K562 (cell line): Measurements from ENCODE around the gene HBM. TPM values are rescaled to one million over a fixed set of nuclear protein-coding genes. Genes with fewer than 3 reads are reported as not detected.

Source experiments
- AFF1 ChIP-seq, 2 experiments: fragments of 450-650 bp; IDR thresholded peaks; 2 replicates each; pipeline ENCODE4 v1.6.1; 2018; ENCODE audit warnings: mild to moderate bottlenecking in 2 of 2, low read depth in 1 of 2; ENCODE audit not compliant: partially characterized antibody in 2 of 2
- FOXA3 ChIP-seq, 2 experiments: fragments of 450-650 bp in 1 of 2; sonication (generic) in 1 of 2; formaldehyde crosslinking; IDR thresholded peaks in 1 of 2; conservative IDR thresholded peaks in 1 of 2; 2 replicates each; pipeline versions ENCODE4 v1.4.0 to v1.8.0; 2020 to 2022; ENCODE audit warnings: mild to moderate bottlenecking in 2 of 2, missing genetic modification reagents in 1 of 2
- KDM1A ChIP-seq, 2 experiments: fragments of 450-650 bp; IDR thresholded peaks; 2 replicates each; pipeline ENCODE4 v1.6.1; 2016; ENCODE audit warnings: mild to moderate bottlenecking in 2 of 2
- SMARCE1 ChIP-seq: fragments of 450-650 bp; IDR thresholded peaks from 2 replicates; pipeline ENCODE4 v1.7.1; 2016; ENCODE audit warnings: mild to moderate bottlenecking
- TGIF2 ChIP-seq: sonication (generic); formaldehyde crosslinking; IDR thresholded peaks from 2 replicates; pipeline ENCODE4 v1.8.1; 2022; ENCODE audit warnings: mild to moderate bottlenecking, missing genetic modification reagents, moderate library complexity
- polyA plus RNA-seq, 8 experiments: library from polyadenylated mRNA; depleted of rRNA in 4 of 8; stranded (reverse) in 5 of 8; unstranded in 3 of 8; fragments of >200 nt; fragmentation: Nextera tagmentation in 2 of 8; fragmentation: Illumina TruSeq in 1 of 8; extraction: Ambion mirVana in 2 of 8; extraction: Trizol in 1 of 8; gene quantifications; 2 replicates each; pipeline versions ENCODE4 v1.2.1 to v1.2.3, GENCODE V29; 2011 to 2014; ENCODE audit warnings: inconsistent platforms in 1 of 8, missing spikeins in 1 of 8
- total RNA-seq, 7 experiments: library from RNA; depleted of rRNA in 6 of 7; stranded (reverse); fragments of >200 nt in 6 of 7; fragmentation: Illumina TruSeq in 2 of 7; extraction: Trizol in 2 of 7; gene quantifications; 2 replicates each; pipeline versions ENCODE4 v1.2.1 to v1.2.3, GENCODE V29; 2011 to 2021; ENCODE audit warnings: low replicate concordance in 1 of 7
- TF ChIP-seq, protein P1 (sequence below): fragments of 250-450 bp; sonication (Bioruptor Pico); IDR thresholded peaks from 2 replicates; pipeline ENCODE4 v1.4.0; 2020; ENCODE audit warnings: borderline replicate concordance
- TF ChIP-seq, protein P2 (sequence below): sonication (generic); formaldehyde crosslinking; IDR thresholded peaks from 2 replicates; pipeline ENCODE4 v1.8.0; 2023; ENCODE audit warnings: missing genetic modification reagents, mild to moderate bottlenecking, borderline replicate concordance

HBM gene
- total and polyA plus RNA-seq, 9 of the 15 experiments (the other 6 are each of a cell fraction or from before 2014, with no cell fraction given): not detected

- no peak for TF ChIP-seq AFF1 (IDR thresholded peaks at IDR 0.05; ENCODE audit: low read depth in 1 of 2, partially characterized antibody in 2 of 2)
- no peak for TF ChIP-seq TGIF2 (CRISPR knock-in tag)
- no peak for TF ChIP-seq SMARCE1
- no peak for TF ChIP-seq KDM1A (IDR thresholded peaks at IDR 0.05)
- no peak for TF ChIP-seq FOXA3 (CRISPR knock-in tag; conservative IDR thresholded peaks at IDR 0.05 in 1 of 2, IDR thresholded peaks at IDR 0.05 in 1 of 2)
- TF ChIP-seq, protein P1, sequence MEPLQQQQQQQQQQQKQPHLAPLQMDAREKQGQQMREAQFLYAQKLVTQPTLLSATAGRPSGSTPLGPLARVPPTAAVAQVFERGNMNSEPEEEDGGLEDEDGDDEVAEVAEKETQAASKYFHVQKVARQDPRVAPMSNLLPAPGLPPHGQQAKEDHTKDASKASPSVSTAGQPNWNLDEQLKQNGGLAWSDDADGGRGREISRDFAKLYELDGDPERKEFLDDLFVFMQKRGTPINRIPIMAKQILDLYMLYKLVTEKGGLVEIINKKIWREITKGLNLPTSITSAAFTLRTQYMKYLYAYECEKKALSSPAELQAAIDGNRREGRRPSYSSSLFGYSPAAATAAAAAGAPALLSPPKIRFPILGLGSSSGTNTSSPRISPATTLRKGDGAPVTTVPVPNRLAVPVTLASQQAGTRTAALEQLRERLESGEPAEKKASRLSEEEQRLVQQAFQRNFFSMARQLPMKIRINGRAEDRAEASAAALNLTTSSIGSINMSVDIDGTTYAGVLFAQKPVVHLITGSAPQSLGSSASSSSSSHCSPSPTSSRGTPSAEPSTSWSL (CRISPR knock-in tag): no peak
- TF ChIP-seq, protein P2, sequence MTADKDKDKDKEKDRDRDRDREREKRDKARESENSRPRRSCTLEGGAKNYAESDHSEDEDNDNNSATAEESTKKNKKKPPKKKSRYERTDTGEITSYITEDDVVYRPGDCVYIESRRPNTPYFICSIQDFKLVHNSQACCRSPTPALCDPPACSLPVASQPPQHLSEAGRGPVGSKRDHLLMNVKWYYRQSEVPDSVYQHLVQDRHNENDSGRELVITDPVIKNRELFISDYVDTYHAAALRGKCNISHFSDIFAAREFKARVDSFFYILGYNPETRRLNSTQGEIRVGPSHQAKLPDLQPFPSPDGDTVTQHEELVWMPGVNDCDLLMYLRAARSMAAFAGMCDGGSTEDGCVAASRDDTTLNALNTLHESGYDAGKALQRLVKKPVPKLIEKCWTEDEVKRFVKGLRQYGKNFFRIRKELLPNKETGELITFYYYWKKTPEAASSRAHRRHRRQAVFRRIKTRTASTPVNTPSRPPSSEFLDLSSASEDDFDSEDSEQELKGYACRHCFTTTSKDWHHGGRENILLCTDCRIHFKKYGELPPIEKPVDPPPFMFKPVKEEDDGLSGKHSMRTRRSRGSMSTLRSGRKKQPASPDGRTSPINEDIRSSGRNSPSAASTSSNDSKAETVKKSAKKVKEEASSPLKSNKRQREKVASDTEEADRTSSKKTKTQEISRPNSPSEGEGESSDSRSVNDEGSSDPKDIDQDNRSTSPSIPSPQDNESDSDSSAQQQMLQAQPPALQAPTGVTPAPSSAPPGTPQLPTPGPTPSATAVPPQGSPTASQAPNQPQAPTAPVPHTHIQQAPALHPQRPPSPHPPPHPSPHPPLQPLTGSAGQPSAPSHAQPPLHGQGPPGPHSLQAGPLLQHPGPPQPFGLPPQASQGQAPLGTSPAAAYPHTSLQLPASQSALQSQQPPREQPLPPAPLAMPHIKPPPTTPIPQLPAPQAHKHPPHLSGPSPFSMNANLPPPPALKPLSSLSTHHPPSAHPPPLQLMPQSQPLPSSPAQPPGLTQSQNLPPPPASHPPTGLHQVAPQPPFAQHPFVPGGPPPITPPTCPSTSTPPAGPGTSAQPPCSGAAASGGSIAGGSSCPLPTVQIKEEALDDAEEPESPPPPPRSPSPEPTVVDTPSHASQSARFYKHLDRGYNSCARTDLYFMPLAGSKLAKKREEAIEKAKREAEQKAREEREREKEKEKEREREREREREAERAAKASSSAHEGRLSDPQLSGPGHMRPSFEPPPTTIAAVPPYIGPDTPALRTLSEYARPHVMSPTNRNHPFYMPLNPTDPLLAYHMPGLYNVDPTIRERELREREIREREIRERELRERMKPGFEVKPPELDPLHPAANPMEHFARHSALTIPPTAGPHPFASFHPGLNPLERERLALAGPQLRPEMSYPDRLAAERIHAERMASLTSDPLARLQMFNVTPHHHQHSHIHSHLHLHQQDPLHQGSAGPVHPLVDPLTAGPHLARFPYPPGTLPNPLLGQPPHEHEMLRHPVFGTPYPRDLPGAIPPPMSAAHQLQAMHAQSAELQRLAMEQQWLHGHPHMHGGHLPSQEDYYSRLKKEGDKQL (CRISPR knock-in tag): no peak
Measured at GRCh38 chr16:159136-159849, 6.5 kb upstream of the HBM start (continued).
